ENCODE data around the gene TMEM263. TPM values are rescaled to one million over a fixed set of nuclear protein-coding genes. Genes with fewer than 3 reads are reported as not detected.
A peak's percentile ranks its signal among the peaks of the same experiment; 100 is the strongest.

Gene TMEM263
- total and polyA plus RNA-seq, 2 donors (not counting 3 experiments of a cell fraction or from before 2014, with no cell fraction given): 22.5 to 72.5 TPM

GRCh38 chr12:106918746-106919145 is 37.0 kb upstream of the TMEM263 start:
- Histone ChIP-seq H3K79me2 (ENCODE audit: control insufficient read depth, insufficient read depth, low read length) (no peaks in the 10 kb centered on the region), H3K27me3 (ENCODE audit: control insufficient read depth in 2 of 2, insufficient read depth in 2 of 2, low read length in 2 of 2) (peaks cover 8 to 10% of the 10 kb centered on the region in 2 experiments), H3K9me3 (replicated peaks; ENCODE audit: control insufficient read depth, insufficient read depth, low read length) (no peaks in the 10 kb centered on the region), H3K4me3 (replicated peaks in 1 of 3; ENCODE audit: insufficient read depth in 1 of 3, low read depth in 1 of 3, low read length in 3 of 3) (no peak overlapping the region), H3K4me1 (ENCODE audit: control insufficient read depth, extremely low read depth, insufficient read depth, low read length) (peaks cover 13% of the 10 kb centered on the region), H3K36me3 (ENCODE audit: control insufficient read depth in 2 of 2, extremely low read depth in 1 of 2, insufficient read depth in 2 of 2, low read length in 2 of 2) (no peaks in the 10 kb centered on the region), H2AFZ (ENCODE audit: low read depth, low read length) (no peak overlapping the region), H4K20me1 (replicated peaks; ENCODE audit: control insufficient read depth, extremely low read depth, insufficient read depth, low read length) (no peaks in the 10 kb centered on the region), H3K9me1 (replicated peaks; ENCODE audit: control insufficient read depth, extremely low read depth, insufficient read depth, low read length) (no peaks in the 10 kb centered on the region), H3K9ac (replicated peaks; ENCODE audit: extremely low read depth, insufficient read depth, low read length) (no peak overlapping the region), H3K27ac (ENCODE audit: insufficient read depth, low read depth, low read length) (no peak overlapping the region), H3K4me2 (ENCODE audit: insufficient read depth, low read length) (no peak overlapping the region)
- dilution Hi-C loops (cut with MboI; ENCODE audit: extremely low pct_ligation_motif_present, low sequenced_read_pairs): no loop called here
- CTCF ChIA-PET: interaction anchor here (0.6 to 3.9 kb wide), 25 partner anchors 9 to 695 kb away, joined by 3 to 111 read pairs (median 4); partner anchors contain the start of genes POLR3B and TMEM263
- TF ChIP-seq CTCF (IDR thresholded peaks at IDR 0.05; ENCODE audit: extremely low read depth in 1 of 2, insufficient read depth in 1 of 2, low read depth in 1 of 2, low read length in 2 of 2): peak; percentile 28 to 55
- no peak for TF ChIP-seq GATA2 (IDR thresholded peaks at IDR 0.05; ENCODE audit: insufficient read depth, insufficient read length, low read depth, low read length)
- no peak for FAIRE-seq
- DNase-seq (ENCODE audit: low read depth, low spot score): peak; percentile 60
- intact Hi-C loops (cut with micrococcal nuclease): loop anchor here (1.0 to 10.0 kb wide), 3 partner anchors 76 to 532 kb away; partner anchors contain the start of gene RFX4
- BruUV-seq (replicated peaks): no TSS peak
- POLR2A ChIA-PET: no interaction called here

GRCh38 chr12:106919910-106920544 is 35.7 kb upstream of the TMEM263 start:
- POLR2A ChIA-PET: no interaction called here

More at GRCh38 chr12:106919910-106920544, 35.7 kb upstream of the TMEM263 start:
- Histone ChIP-seq H3K9me1 (replicated peaks; ENCODE audit: control insufficient read depth, extremely low read depth, insufficient read depth, low read length) (no peaks in the 10 kb centered on the region), H3K27ac (ENCODE audit: insufficient read depth, low read depth, low read length) (no peak overlapping the region), H2AFZ (ENCODE audit: low read depth, low read length) (no peak overlapping the region), H3K79me2 (ENCODE audit: control insufficient read depth, insufficient read depth, low read length) (no peaks in the 10 kb centered on the region), H3K4me1 (ENCODE audit: control insufficient read depth, extremely low read depth, insufficient read depth, low read length) (peaks cover 13% of the 10 kb centered on the region), H4K20me1 (replicated peaks; ENCODE audit: control insufficient read depth, extremely low read depth, insufficient read depth, low read length) (no peaks in the 10 kb centered on the region), H3K4me2 (ENCODE audit: insufficient read depth, low read length) (no peak overlapping the region), H3K9ac (replicated peaks; ENCODE audit: extremely low read depth, insufficient read depth, low read length) (no peak overlapping the region), H3K27me3 (ENCODE audit: control insufficient read depth in 2 of 2, insufficient read depth in 2 of 2, low read length in 2 of 2) (peaks cover 8 to 10% of the 10 kb centered on the region in 2 experiments), H3K4me3 (replicated peaks in 1 of 3; ENCODE audit: insufficient read depth in 1 of 3, low read depth in 1 of 3, low read length in 3 of 3) (no peak overlapping the region), H3K9me3 (replicated peaks; ENCODE audit: control insufficient read depth, insufficient read depth, low read length) (no peaks in the 10 kb centered on the region), H3K36me3 (ENCODE audit: control insufficient read depth in 2 of 2, extremely low read depth in 1 of 2, insufficient read depth in 2 of 2, low read length in 2 of 2) (no peaks in the 10 kb centered on the region)
- no TSS peak for BruUV-seq (replicated peaks)
- peak; percentile 60 for DNase-seq (ENCODE audit: low read depth, low spot score)
- dilution Hi-C loops (cut with MboI; ENCODE audit: extremely low pct_ligation_motif_present, low sequenced_read_pairs): no loop called here
- peak; percentile 87 for FAIRE-seq
- CTCF ChIA-PET: interaction anchor here (0.6 to 3.9 kb wide), 30 partner anchors 12 to 693 kb away, joined by 3 to 111 read pairs (median 4); partner anchors contain the start of genes MTERF2, POLR3B and TMEM263
- intact Hi-C loops (cut with micrococcal nuclease): loop anchor here (1.0 to 10.0 kb wide), 5 partner anchors 78 to 693 kb away; partner anchors contain the start of genes POLR3B and RFX4
- TF ChIP-seq CTCF (IDR thresholded peaks at IDR 0.05; ENCODE audit: extremely low read depth in 1 of 2, insufficient read depth in 1 of 2, low read depth in 1 of 2, low read length in 2 of 2): peak; percentile 37 to 54
- no peak for TF ChIP-seq EZH2 (IDR thresholded peaks at IDR 0.05; ENCODE audit: borderline replicate concordance, low read depth, low read length, severe bottlenecking)
